ENCODE measurements around the gene TBK1.

The TBK1 gene

GRCh38 chr12:64452559-64453329 lies 824 bp downstream of the TBK1 start:
- DNase-seq (ENCODE audit: low read depth in 2 of 2), result peak; percentile 43 to 57

GRCh38 chr12:64455506-64455905 lies 3.6 kb downstream of the TBK1 start:
- DNase-seq (ENCODE audit: low read depth in 2 of 2), result no peak

GRCh38 chr12:64456119-64456518 lies 4.2 kb downstream of the TBK1 start:
- no peak for DNase-seq (ENCODE audit: low read depth in 2 of 2)

- no peak for DNase-seq (ENCODE audit: low read depth in 2 of 2)
Measured at GRCh38 chr12:64457032-64457431, 5.1 kb downstream of the TBK1 start.

GRCh38 chr12:64457466-64457865 lies 5.5 kb downstream of the TBK1 start:
- DNase-seq (ENCODE audit: low read depth in 2 of 2), result no peak

GRCh38 chr12:64457923-64458322 lies 6.0 kb downstream of the TBK1 start:
- no peak for DNase-seq (ENCODE audit: low read depth in 2 of 2)

GRCh38 chr12:64459394-64459891 lies 7.5 kb downstream of the TBK1 start:
- no peak for DNase-seq (ENCODE audit: low read depth in 2 of 2)

- peak; percentile 95 for DNase-seq (ENCODE audit: low read depth in 2 of 2)
Measured at GRCh38 chr12:64461634-64462414, 9.9 kb downstream of the TBK1 start.

GRCh38 chr12:64466178-64466577 lies 14.3 kb downstream of the TBK1 start:
- no peak for DNase-seq (ENCODE audit: low read depth in 2 of 2)

GRCh38 chr12:64468966-64469365 lies 17.0 kb downstream of the TBK1 start:
- DNase-seq (ENCODE audit: low read depth in 2 of 2), result no peak

- DNase-seq (ENCODE audit: low read depth in 2 of 2), result no peak
Measured at GRCh38 chr12:64469455-64470142, 17.7 kb downstream of the TBK1 start.

GRCh38 chr12:64470495-64470894 lies 18.6 kb downstream of the TBK1 start:
- DNase-seq (ENCODE audit: low read depth in 2 of 2), result no peak

GRCh38 chr12:64473176-64473575 lies 21.3 kb downstream of the TBK1 start:
- DNase-seq (ENCODE audit: low read depth in 2 of 2), result no peak

GRCh38 chr12:64475518-64475917 lies 23.6 kb downstream of the TBK1 start:
- DNase-seq (ENCODE audit: low read depth in 2 of 2), result no peak

- DNase-seq (ENCODE audit: low read depth in 2 of 2), result no peak
Measured at GRCh38 chr12:64476844-64477243, 24.9 kb downstream of the TBK1 start.

- no peak for DNase-seq (ENCODE audit: low read depth in 2 of 2)
Measured at GRCh38 chr12:64478661-64479060, 26.7 kb downstream of the TBK1 start.

GRCh38 chr12:64480148-64480547 lies 28.2 kb downstream of the TBK1 start:
- peak; percentile 62 for DNase-seq (ENCODE audit: low read depth in 2 of 2)

- no peak for DNase-seq (ENCODE audit: low read depth in 2 of 2)
Measured at GRCh38 chr12:64486657-64487056, 34.7 kb downstream of the TBK1 start.

- no peak for DNase-seq (ENCODE audit: low read depth in 2 of 2)
Measured at GRCh38 chr12:64491718-64492117, 39.8 kb downstream of the TBK1 start.

GRCh38 chr12:64493513-64493912 lies 41.6 kb downstream of the TBK1 start:
- DNase-seq (ENCODE audit: low read depth in 2 of 2), result no peak

GRCh38 chr12:64494998-64495729 lies 43.2 kb downstream of the TBK1 start:
- no peak for DNase-seq (ENCODE audit: low read depth in 2 of 2)

Data from fibroblast of skin of left quadriceps (primary cell).